Skin of body (tissue), 2 donors: ENCODE measurements around the gene CLSTN2. TPM values are rescaled to one million over a fixed set of nuclear protein-coding genes. Genes with fewer than 3 reads are reported as not detected.

Experiments
- DNase-seq: peaks from one replicate; lab custom pipeline; 2025; lab: John Stamatoyannopoulos, UW
- total RNA-seq: library from RNA; depleted of rRNA; stranded (reverse); fragments of >200 nt; gene quantifications from one replicate; pipeline ENCODE4 v1.2.3, GENCODE V29; 2014

The CLSTN2 gene
- total RNA-seq, 1 donor from 2014 or later: 2.9 TPM

DNA sequence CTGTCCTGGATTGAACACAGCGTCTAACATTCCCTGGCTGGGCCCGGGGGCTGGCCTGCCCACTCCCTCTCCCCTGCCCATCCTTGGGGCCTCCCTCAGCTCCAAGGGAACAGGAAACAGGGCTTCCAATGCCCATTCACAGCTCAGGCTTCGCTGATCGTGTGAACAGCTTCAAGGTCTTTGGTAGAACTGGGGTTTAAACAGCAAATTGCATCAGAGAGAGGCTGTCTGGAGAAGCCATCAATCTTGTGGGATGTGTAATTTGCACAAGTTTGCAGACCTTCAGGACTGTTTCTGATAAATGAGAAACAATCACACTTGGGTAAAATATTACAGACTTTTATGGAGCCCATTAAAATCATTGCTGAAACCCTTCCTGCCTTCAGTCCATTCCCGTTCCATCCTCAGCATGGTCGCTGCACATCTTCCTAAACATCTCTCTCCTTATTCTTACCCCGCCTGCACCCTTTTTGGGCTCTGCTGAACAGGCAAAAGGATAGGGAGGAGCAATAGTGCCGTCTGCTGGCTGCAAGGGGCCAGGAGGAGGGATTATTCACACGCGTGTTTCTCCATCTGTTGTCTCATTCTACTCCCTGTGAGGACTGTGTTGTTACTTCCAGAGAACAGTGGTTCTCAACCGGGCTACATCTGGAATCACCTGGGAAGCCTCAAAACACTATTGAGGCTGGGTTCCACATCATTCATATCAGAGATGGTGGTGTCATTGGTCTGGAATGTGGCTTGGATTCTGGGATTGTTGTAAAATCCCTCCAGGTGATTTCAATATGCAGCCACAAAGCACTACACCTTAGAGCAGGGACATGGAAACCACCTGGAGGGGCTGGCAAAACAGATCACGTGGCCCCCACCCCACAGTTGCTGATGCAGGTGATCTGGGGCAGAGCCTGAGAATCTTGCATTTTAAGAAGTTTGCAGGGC is 116.3 kb downstream of the CLSTN2 start:
- no peak for DNase-seq

DNA sequence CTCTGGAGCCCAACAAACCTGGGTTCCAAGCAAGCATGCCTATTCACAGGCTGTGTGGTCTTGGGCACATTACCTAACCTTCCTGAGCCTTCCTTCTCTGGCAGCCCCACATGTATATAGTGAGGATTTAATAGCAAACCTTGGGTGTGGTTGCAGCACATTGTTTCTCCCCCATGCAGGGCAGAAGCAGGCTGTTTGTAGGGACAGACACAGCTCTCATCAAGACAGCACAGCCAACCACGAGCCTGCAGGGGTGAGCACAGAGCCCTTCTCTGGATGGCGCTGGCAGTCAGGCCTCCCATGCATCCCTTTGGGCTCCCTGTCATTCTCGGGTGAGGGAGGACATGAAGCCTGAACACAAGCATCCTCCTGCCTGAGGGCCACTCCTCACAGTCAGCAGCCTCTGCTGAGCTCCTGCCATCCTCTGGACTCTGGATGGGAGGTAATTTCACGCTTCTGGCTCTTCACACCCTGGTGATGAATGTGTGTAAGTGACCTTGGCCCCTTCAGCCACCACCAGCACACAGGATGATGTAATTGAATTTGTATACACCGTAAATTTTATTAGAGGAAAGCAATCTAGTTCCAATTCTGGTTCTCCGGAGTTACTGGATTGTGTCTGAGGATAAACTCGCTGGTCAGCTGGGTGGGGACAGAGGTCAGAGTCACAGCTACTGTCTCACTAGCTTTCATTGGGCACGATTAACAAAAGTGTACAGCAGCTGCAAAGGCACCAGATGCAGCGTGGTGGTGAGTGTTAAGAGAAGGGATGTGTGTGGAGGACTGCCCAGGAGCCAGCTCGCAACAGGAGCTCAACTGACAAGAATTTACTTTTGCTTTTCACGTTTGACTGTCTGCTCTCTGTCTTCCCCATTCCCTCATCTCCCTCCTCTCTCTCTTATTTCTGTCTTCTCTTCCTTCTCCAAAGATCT is 118.1 kb downstream of the CLSTN2 start:
- no peak for DNase-seq

DNA sequence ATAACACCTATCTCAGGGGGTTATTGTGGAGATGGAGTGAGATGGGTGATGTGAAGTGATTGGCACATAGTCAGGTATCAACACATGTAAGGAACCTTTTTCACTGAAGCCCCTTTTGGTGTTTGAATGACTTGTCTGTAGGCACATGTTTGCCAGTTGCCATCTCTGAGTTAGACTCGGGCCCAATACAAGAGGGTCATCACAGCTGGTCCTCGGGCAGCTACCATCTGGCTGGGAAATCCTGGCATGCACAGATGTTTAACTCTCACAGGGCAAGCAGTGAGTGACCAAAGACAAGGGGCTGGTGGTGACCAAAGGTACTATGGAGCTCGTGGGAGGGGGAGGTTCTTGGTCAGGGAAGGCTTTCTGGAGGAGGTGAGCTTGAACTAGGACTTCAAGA is 118.8 kb downstream of the CLSTN2 start:
- DNase-seq: no peak

DNA sequence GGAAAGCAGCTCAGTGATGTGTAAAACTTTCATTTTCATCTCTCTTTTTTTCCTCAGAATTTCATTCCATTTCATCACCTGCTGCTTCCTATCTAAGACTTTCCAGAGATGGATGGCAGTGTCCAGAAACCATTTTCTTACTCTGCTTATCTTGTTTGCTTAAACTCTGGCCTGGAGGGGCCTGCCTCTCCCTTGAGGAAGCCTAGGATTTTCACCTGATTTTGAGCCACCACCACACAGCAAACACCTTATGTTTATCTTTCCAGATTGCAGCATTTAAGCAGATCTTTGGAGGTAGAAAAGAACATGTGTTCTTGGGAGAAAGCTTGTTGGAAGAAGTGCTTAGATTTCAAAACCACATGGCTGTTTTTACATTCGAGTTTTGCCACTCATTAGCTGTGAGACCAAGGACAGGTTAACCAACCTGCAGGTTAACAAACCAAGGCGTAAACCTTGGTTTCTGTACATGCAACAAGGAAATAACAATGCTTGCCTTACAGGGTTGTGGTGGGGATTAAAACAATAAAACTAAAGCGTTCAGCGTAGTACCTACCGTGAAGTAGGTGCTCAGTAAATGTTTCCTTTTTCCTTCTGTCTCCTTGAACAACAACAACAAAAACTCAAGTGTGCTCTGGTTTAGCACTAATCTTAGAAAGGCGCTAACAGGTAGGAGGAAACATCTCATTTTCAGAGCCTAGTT is 120.3 kb downstream of the CLSTN2 start:
- no peak for DNase-seq

DNA sequence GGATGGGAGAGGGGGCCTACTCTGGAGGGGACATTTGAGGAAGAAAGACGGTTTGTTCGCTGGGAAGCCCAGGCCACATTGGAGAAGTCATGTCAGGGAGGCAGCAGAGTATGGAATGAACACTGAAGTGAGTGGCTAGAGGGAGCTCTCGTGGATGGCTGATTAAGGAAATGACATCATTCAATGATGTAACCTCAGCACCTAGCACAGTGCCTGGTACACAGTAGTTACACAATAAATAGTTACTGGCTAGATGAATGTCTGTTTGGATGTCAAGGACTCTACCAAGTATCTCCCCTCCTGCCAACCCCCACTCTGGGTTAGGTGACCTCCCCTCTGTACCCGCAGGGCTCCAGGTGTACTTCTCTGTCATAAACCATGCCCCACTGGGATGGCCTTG is 121.1 kb downstream of the CLSTN2 start:
- no peak for DNase-seq

DNA sequence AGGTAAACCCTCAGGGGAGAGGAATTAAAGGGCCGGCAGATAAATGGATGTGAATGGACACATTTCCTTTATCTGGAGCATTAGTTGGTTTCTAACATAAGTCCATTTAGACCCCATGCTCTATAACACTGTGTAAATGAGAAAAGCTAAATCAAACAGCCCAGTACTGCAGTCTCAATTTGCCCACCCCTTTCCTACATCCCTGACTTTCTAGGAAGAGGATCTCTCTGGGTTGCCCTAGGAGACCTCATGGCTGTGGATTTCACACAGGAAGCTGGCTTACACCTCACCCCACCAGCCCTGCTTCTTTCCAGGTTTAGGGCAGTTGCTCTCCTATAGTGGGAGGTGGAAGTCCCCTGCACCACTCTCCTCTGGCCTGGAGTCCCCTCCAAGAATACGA is 126.2 kb downstream of the CLSTN2 start:
- DNase-seq: no peak

DNA sequence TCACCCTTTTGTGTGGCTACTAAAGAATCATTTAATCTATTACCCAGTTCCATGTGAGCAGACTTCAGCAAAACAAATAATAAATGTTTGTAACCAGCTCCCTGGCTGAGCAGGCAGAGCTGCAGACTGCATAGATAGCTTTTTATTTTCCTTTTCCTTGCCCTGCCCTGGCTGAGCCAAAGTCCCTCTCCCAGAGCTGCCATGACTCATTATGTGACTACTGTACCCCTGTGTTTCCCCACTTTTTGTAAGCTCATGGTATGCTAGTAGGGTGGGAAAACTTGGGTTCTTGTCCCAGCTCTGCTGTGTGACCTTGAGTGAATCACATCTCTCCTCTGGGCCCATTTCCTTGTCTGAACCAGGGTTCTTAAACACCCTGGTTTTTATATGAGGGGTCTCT is 127.5 kb downstream of the CLSTN2 start:
- DNase-seq: no peak

DNA sequence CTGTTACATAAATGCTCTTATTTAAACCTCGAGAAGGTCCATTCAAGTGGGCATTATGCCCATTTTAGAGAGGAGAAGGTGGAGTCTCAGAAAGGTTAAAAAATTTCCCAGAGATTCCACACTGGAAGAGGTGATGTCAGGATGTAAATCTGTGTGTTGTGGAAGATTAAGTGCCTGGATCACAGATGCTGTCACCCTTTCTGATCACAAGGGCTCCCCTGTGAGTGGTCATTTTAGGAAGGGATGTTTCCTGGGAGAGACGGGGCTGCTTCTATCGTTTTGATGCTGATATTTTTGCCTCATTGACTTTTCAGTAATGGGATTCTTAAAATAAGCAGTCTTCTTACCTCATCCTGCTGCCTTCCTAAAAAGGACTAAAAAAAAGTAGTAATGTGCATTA is 132.5 kb downstream of the CLSTN2 start:
- no peak for DNase-seq

DNA sequence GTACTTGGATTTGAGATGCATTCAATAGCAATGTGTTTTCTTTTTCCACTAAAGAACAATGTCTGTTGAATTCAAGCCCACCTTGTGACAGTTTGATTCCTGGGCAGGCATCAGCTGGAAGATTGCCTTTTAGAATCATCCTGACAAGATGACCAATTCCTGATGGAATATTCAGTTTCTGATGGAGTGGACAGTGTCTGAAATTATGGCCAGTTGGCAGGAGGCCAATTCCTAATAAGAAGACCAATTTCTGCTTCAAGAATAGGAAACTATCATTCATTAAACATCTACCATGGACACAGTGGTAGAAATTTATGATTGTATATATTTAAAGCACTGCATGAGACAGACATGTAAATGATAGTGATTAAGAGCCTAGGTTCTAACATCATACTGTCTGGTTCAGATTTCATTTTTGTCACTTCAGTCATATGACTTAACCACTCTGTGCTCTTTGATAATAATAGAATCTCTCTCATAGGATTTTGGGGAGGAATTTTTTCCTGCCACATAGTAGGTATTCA is 133.6 kb downstream of the CLSTN2 start:
- DNase-seq: no peak

DNA sequence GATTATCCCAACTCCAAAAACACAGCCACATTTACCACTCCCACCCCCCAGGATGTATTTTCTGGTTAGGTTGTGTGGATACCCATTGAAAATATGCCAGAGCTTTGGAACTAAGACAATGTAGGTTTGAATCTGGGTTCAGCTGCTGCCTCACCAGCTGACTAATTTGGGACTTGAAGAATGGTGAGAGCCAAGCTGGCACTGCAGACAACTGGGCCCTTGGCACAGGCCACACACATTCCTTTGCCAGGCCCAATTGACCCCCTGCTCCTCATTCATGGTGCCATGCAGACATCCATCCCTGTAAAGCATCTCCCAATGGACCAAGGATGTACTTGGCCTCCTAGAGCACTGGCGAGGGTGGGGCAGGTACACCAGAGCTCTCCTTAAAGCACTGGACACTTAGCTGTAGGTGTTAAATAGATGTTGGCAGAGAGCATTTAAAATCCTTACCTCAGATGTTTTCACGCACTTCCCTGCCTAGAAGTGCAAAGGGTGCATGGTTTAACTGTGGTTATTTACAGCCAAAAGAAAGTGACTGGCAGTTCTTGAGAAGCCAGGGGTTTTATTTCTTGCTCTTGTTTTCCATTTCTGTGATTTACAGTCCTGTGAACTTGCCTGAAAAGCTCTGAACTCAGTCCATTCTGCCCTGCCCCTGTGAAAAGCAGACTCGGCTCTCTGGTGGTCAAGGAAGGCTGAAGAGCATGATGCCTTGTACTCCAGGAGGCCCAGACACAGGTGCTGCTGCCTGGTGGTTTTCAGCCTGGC is 138.5 kb downstream of the CLSTN2 start:
- DNase-seq: no peak

DNA sequence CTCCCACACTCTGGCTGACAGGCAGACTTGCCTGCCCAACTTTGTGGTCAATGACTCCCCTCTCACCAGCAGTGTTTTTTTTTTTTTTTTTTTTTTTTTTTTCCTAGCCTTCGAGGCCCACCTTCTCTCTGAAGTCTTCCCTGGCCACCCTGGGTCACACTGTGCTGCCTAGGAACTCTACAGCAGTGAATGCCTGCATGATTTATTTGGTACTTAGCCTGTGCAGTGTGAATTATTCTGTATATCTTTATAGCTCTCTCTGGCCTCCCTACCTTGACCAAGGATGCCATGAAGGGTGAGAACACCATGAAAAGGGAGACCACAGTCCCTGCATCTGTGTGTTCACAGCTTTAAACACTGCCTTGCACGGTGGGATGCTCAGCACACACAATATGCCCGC is 141.6 kb downstream of the CLSTN2 start:
- no peak for DNase-seq

DNA sequence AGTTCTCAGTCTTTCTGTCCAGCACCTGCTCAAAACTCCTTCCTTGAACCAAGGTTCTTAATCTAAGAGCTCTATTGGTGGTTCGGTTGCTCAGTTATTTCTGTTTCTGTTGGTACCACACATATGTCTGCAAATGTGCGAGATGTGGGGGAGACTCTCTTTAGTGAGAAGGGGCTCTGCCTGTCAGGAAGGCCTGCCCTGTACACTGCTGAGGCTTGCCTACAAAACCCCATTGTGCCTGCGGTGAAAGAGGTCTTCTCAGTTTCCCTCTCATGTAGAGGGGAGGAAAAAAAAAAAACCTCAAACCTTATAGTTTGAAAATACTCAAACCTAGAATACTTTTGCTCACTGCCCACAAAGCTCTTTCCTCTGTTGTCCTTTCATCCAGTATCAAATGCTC is 142.4 kb downstream of the CLSTN2 start:
- no peak for DNase-seq

DNA sequence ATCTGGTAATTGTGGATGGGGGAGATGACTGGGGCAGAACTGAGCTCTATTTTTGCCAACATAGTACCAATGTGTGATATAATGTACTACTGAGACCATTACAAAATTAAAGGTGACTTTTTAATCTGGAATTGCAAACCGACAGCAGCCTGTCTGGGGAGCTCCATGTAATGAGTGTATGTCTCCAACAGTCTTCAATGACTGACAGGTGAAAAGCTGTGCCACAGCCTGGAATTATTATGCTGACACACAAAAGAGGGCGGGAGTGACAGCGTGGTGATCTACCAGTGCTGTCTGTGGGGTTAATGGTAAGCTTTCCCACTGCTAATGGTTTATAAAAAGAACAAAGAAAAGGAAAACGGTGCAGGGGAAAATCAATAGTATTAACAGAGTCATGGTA is 143.4 kb downstream of the CLSTN2 start:
- DNase-seq: no peak

DNA sequence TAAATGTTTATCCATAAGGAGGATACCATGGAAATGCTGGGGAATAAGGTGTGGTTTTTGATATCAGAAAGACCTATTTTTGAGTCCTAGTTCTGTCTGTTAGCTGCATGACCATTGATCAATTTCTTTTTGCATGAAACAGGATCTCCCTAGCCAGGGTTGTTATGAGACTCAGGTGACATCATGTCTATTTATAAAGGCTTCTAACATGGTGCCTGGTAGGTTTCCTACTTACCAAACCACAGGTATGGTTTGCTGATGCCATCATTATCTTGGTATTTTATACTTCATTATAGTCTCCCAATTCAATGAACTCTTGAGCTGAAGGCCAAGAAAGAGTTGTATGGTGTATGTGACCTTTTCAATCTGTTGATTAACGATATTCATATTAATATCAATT is 144.0 kb downstream of the CLSTN2 start:
- no peak for DNase-seq

DNA sequence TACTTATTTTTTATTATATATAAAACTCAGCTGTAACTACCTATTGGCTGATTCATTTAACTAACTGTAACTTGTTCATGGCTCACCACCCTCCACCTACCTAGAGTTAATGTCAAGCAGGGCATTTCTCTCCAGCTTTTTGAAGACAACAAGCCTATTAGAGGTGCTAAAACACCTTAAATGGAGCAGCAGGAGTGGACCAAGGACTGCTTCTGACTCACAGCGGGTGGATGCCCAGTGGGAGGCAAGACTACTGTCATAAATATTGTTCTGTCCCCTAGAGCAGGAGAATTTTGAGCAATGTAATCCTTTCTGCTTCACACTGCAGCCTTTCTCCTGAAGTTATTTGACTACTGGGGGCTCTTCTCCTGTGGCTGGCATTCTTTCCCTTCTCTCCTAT is 146.9 kb downstream of the CLSTN2 start:
- no peak for DNase-seq

DNA sequence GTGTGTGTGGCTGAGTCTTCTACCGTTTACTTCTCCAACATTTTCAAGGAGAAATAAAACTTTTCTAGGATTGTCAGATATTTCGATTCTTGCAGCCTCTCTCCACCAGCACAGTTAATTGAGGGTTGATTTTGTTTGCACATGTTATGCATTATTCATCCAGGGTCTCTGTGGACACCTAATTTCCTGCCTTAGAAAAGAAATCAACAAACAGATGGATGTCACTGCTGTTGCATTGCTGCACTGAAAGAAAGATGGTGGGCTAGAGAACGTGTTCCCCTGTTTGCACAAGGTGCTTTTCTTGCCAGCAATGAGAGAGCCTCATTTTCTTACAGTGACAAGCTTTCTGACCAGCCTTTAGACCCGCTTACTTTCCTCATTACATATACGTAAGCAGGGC is 150.0 kb downstream of the CLSTN2 start:
- DNase-seq: no peak

DNA sequence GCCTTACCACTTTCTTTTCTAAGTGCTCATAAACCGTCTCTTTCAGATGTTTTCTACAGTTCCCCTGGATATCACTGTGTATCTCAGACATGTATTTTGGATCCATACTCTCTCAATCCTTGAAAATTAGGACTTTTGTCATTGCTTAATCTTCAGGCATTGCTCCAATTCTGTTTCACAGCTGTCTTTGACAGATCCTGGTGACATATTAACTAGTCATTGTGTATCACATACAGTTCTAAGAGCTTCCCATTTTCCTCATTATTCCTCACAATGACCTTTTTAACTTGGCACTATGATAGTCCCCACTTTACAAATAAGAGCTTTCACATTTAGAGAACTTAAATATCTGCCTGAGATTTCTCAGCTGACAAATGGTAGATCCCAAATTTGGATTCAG is 151.7 kb downstream of the CLSTN2 start:
- no peak for DNase-seq

DNA sequence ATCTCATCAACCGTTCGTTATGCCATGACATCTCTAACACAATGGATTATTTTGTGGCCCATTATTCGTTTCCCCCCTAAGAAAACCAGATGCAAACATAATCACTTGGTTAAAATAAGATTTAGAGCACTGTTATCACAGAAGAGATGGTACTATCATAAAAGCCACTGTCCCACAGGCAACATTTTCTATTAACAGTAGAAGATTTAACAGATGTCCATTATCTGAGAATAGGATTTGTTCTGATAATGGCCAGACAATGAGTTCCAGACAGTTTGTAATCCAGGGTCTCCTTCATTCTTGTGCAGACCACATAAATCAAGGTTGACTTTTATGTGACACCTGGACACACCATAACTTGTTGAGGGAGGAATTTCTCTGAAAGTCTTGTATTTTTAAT is 153.1 kb downstream of the CLSTN2 start:
- no peak for DNase-seq

DNA sequence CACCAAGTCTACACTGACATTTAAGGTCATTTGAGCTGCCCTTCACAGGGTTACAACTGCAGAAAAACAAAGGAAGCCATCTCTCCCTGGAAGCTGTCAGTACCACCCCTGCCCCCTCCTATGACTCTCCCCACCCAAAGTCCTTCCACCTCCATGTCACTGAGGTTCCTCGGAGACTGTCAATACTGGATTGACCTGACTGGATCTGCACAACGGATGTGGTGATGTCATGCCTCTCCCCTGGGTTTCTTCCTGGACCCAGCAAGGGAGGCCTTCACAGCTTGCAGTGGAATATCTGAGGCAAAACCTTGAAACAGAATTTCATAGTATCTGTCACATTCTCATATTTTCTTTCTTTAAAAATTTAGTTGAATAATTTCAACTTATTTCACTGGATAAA is 153.5 kb downstream of the CLSTN2 start:
- DNase-seq: no peak

DNA sequence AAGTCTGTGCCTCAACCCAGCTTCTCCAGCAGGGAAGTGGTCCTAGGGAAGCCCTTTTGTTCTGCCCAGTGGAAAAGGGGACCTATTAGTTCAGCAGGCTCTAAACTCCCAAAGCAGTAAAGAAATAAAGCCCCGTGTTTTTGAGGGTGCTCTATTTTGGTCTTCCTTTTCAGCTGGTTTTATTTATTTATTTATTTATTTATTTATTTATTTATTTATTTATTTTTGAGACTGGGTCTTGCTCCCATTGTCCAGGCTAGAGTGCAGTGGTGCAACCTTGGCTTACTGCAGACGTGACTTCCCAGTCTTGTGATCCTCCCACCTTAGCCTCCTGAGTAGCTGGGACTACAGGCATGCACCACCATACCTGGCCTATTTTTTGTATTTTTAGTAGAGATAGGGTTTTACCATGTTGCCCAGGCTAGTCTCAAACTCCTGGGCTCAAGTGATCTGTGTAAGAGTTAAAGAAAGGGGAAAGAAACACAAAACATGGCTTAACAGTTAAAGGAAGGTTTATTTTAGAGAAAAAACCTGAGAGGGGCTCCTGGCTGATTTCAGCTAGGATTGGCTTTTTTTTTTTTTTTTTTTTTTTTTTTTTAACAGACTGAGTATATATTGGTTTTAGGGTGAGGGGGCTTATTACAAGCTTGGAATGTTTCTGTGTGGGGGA is 154.6 kb downstream of the CLSTN2 start:
- DNase-seq: no peak
